Vagina (tissue), 2 donors: Measurements from ENCODE around the gene TBX4. TPM values are rescaled to one million over a fixed set of nuclear protein-coding genes. Genes with fewer than 3 reads are reported as not detected.
"Not testable (repeated sequence)": the region's sequence is repeated elsewhere in the genome, so short reads cannot be mapped to it uniquely, and the experiment has no call there.

Experiments used
- DNase-seq, 2 donors: peaks; one replicate each; pipeline ENCODE4 v3.0.0-alpha.2; 2017; ENCODE audit errors: extremely low spot score in 2 of 2
- H3K27ac ChIP-seq: fragments of 200-600 bp; sonication (generic); one replicate; pipeline ENCODE4 v1.5.1; 2019
- H3K27me3 ChIP-seq: fragments of 200-600 bp; sonication (generic); one replicate; pipeline ENCODE4 v1.5.1; 2019
- H3K36me3 ChIP-seq, 2 donors: fragments of 200-600 bp; sonication (generic); one replicate each; pipeline ENCODE4 v1.5.1; 2017 to 2019
- H3K4me1 ChIP-seq: fragments of 200-600 bp; sonication (generic); one replicate; pipeline ENCODE4 v1.5.1; 2019
- H3K4me3 ChIP-seq, 2 donors: fragments of 200-600 bp; sonication (generic); 1 replicate in 1 of 2; 2 replicates in 1 of 2; pipeline ENCODE4 v1.5.1; 2016 to 2019
- H3K9me3 ChIP-seq: fragments of 200-600 bp; sonication (generic); one replicate; pipeline ENCODE4 v1.5.1; 2019
- CTCF ChIP-seq, 3 experiments: fragments of 450-650 bp in 2 of 3; fragments of 200-600 bp in 1 of 3; sonication (generic) in 1 of 3; IDR thresholded peaks; one replicate each; pipeline ENCODE4 v1.5.1; 2017 to 2019; ENCODE audit warnings: antibody characterized with exemption in 3 of 3, mild to moderate bottlenecking in 2 of 3, moderate library complexity in 2 of 3
- POLR2A ChIP-seq, 2 donors: fragments of 450-650 bp; IDR thresholded peaks; one replicate each; pipeline ENCODE4 v1.6.1; 2017; ENCODE audit warnings: antibody characterized with exemption in 2 of 2, mild to moderate bottlenecking in 2 of 2, moderate library complexity in 2 of 2
- POLR2AphosphoS5 ChIP-seq, 2 donors: sonication (generic); formaldehyde crosslinking; IDR thresholded peaks; one replicate each; pipeline ENCODE4 v1.9.0; 2017; ENCODE audit warnings: antibody characterized with exemption in 2 of 2, mild to moderate bottlenecking in 2 of 2, low read depth in 1 of 2; ENCODE audit not compliant: insufficient read depth in 1 of 2
- intact Hi-C: fragments of 100-400 bp; cut with DNase I; formaldehyde crosslinking; loops from one replicate; pipeline ENCODE4 v1.15.1; 2023
- total RNA-seq: library from RNA; depleted of rRNA; stranded (reverse); fragments of >200 nt; gene quantifications from one replicate; pipeline ENCODE4 v1.2.3, GENCODE V29; 2016

TBX4 gene
- total RNA-seq, 1 donor from 2014 or later = not detected

GRCh38 chr17:61520897-61521296 lies 68.7 kb downstream of the TBX4 start:
- Histone ChIP-seq H3K9me3 (no peaks in the 10 kb centered on the region), H3K4me3 (no peak overlapping the region), H3K4me1 (no peaks in the 10 kb centered on the region), H3K27ac (no peak overlapping the region), H3K27me3 (no peaks in the 10 kb centered on the region), H3K36me3 (no peaks in the 10 kb centered on the region)
- TF ChIP-seq POLR2AphosphoS5 (IDR thresholded peaks at IDR 0.05; ENCODE audit: insufficient read depth in 1 of 2, low read depth in 1 of 2) (no peak), POLR2A (IDR thresholded peaks at IDR 0.05) (no peak), CTCF (IDR thresholded peaks at IDR 0.05) (no peak)
- no peak for DNase-seq
- intact Hi-C loops = no loop called here

GRCh38 chr17:61522088-61522487 lies 69.9 kb downstream of the TBX4 start:
- Histone ChIP-seq H3K9me3 (no peaks in the 10 kb centered on the region), H3K4me1 (no peaks in the 10 kb centered on the region), H3K27ac (no peak overlapping the region), H3K36me3 (no peaks in the 10 kb centered on the region), H3K27me3 (no peaks in the 10 kb centered on the region), H3K4me3 (no peak overlapping the region)
- DNase-seq = no peak
- intact Hi-C loops = no loop called here
- no peak for TF ChIP-seq CTCF (IDR thresholded peaks at IDR 0.05)
- TF ChIP-seq POLR2A (IDR thresholded peaks at IDR 0.05) = no peak
- no peak for TF ChIP-seq POLR2AphosphoS5 (IDR thresholded peaks at IDR 0.05; ENCODE audit: insufficient read depth in 1 of 2, low read depth in 1 of 2)

GRCh38 chr17:61524319-61524718 lies 72.1 kb downstream of the TBX4 start:
- no peaks in the 10 kb centered on the region for H3K9me3 ChIP-seq
- H3K27me3 ChIP-seq = no peaks in the 10 kb centered on the region
- TF ChIP-seq POLR2A (IDR thresholded peaks at IDR 0.05) (no peak), CTCF (IDR thresholded peaks at IDR 0.05) (no peak), POLR2AphosphoS5 (IDR thresholded peaks at IDR 0.05; ENCODE audit: insufficient read depth in 1 of 2, low read depth in 1 of 2) (no peak)
- H3K4me1 ChIP-seq = no peaks in the 10 kb centered on the region
- no peak overlapping the region for H3K27ac ChIP-seq
- no peaks in the 10 kb centered on the region for H3K36me3 ChIP-seq
- no peak overlapping the region for H3K4me3 ChIP-seq
- intact Hi-C loops = no loop called here
- no peak for DNase-seq

GRCh38 chr17:61527441-61527840 lies 75.2 kb downstream of the TBX4 start:
- intact Hi-C loops, H3K9me3 ChIP-seq, H3K27me3 ChIP-seq: not testable (repeated sequence)

GRCh38 chr17:61528171-61528570 lies 75.9 kb downstream of the TBX4 start:
- no peaks in the 10 kb centered on the region for H3K9me3 ChIP-seq
- H3K4me3 ChIP-seq = no peak overlapping the region
- TF ChIP-seq CTCF (IDR thresholded peaks at IDR 0.05) = no peak
- no peak for TF ChIP-seq POLR2A (IDR thresholded peaks at IDR 0.05)
- H3K4me1 ChIP-seq = no peaks in the 10 kb centered on the region
- H3K27me3 ChIP-seq = no peaks in the 10 kb centered on the region
- intact Hi-C loops = no loop called here
- no peaks in the 10 kb centered on the region for H3K36me3 ChIP-seq
- no peak overlapping the region for H3K27ac ChIP-seq
- no peak for DNase-seq

More at GRCh38 chr17:61527441-61527840, 75.2 kb downstream of the TBX4 start:
- not testable (repeated sequence) for H3K27ac ChIP-seq, H3K4me1 ChIP-seq, H3K4me3 ChIP-seq, DNase-seq, H3K36me3 ChIP-seq

- intact Hi-C loops = no loop called here
- H3K9me3 ChIP-seq = no peaks in the 10 kb centered on the region
- no peak overlapping the region for H3K27ac ChIP-seq
- H3K4me1 ChIP-seq = no peaks in the 10 kb centered on the region
- no peak for DNase-seq
- H3K36me3 ChIP-seq = no peaks in the 10 kb centered on the region
- TF ChIP-seq POLR2A (IDR thresholded peaks at IDR 0.05) (no peak), CTCF (IDR thresholded peaks at IDR 0.05) (no peak), POLR2AphosphoS5 (IDR thresholded peaks at IDR 0.05; ENCODE audit: insufficient read depth in 1 of 2, low read depth in 1 of 2) (no peak)
- H3K27me3 ChIP-seq = no peaks in the 10 kb centered on the region
- H3K4me3 ChIP-seq = no peak overlapping the region
Observed at GRCh38 chr17:61531223-61531622, 79.0 kb downstream of the TBX4 start.
